Colonic mucosa (tissue), 4 donors: ENCODE data around the gene TTLL1. TPM values are rescaled to one million over a fixed set of nuclear protein-coding genes. Genes with fewer than 3 reads are reported as not detected.
"Not testable (repeated sequence)": the region's sequence is repeated elsewhere in the genome, so short reads cannot be mapped to it uniquely, and the experiment has no call there.

Experiments
- DNase-seq: peaks from one replicate; pipeline ENCODE4 v3.0.0-alpha.2; 2020
- H3K27ac ChIP-seq: fragments of 200-600 bp; one replicate; pipeline ENCODE4 v1.8.0; 2021
- H3K27me3 ChIP-seq: fragments of 200-600 bp; one replicate; pipeline ENCODE4 v1.8.0; 2021
- H3K36me3 ChIP-seq: fragments of 200-600 bp; one replicate; pipeline ENCODE4 v1.8.0; 2021
- H3K4me1 ChIP-seq: fragments of 200-600 bp; one replicate; pipeline ENCODE4 v1.8.0; 2021; ENCODE audit warnings: mild to moderate bottlenecking
- H3K4me3 ChIP-seq: fragments of 200-600 bp; one replicate; pipeline ENCODE4 v1.8.0; 2021
- H3K9ac ChIP-seq, 2 donors: one replicate each; pipeline ENCODE4 v1.7.0; 2013; ENCODE audit warnings: control low read depth in 2 of 2, low read depth in 2 of 2, low read length in 2 of 2
- H3K9me3 ChIP-seq: fragments of 200-600 bp; one replicate; pipeline ENCODE4 v1.8.0; 2021
- CTCF ChIP-seq: fragments of 200-600 bp; IDR thresholded peaks from one replicate; pipeline ENCODE4 v1.8.0; 2022; ENCODE audit warnings: antibody characterized with exemption, mild to moderate bottlenecking
- intact Hi-C: fragments of 100-400 bp; cut with DNase I; formaldehyde crosslinking; loops from one replicate; pipeline ENCODE4 v1.14.1; 2022
- total RNA-seq, 2 donors: library from RNA; stranded (reverse); fragmentation: NEBNext Ultra II Directional in 1 of 2; extraction: Animal tissue kit (Norgen Biotek cat#: 25700) in 1 of 2; gene quantifications; one replicate each; pipeline ENCODE4 v1.2.1, GENCODE V29; 2021
- donor health status: healthy.
- donor health status: DM: no; HTN: no; CAD: no.
- donor health status: DM: no; HTN: no; CAD: no.

The TTLL1 gene
- total RNA-seq, 2 donors from 2014 or later = 1.9 to 3.3 TPM

- no peak for DNase-seq
- intact Hi-C loops = no loop called here
- Histone ChIP-seq H3K4me3 (no peak overlapping the region), H3K9me3 (no peaks in the 10 kb centered on the region), H3K4me1 (peaks cover 47% of the 10 kb centered on the region), H3K36me3 (no peaks in the 10 kb centered on the region), H3K9ac (no peak overlapping the region), H3K27me3 (no peaks in the 10 kb centered on the region), H3K27ac (no peak overlapping the region)
- TF ChIP-seq CTCF = no peak
Measured at GRCh38 chr22:43000441-43001175, 88.6 kb downstream of the TTLL1 start.

- no peak overlapping the region for H3K27ac ChIP-seq
- no peak overlapping the region for H3K4me3 ChIP-seq
- H3K36me3 ChIP-seq = no peaks in the 10 kb centered on the region
- DNase-seq = no peak
- H3K4me1 ChIP-seq = peaks cover 39% of the 10 kb centered on the region
- no peaks in the 10 kb centered on the region for H3K27me3 ChIP-seq
- no peaks in the 10 kb centered on the region for H3K9me3 ChIP-seq
- no peak for TF ChIP-seq CTCF
- H3K9ac ChIP-seq = no peak overlapping the region
- intact Hi-C loops = no loop called here
Measured at GRCh38 chr22:42997582-42998090, 91.6 kb downstream of the TTLL1 start.

GRCh38 chr22:42996646-42997365 lies 92.4 kb downstream of the TTLL1 start:
- Histone ChIP-seq H3K4me3 (no peak overlapping the region), H3K9ac (peak overlapping the region in 1 of 2 donors; percentile 28), H3K9me3 (no peaks in the 10 kb centered on the region), H3K4me1 (peaks cover 37% of the 10 kb centered on the region), H3K27ac (peak overlapping the region; percentile 90), H3K36me3 (no peaks in the 10 kb centered on the region), H3K27me3 (no peaks in the 10 kb centered on the region)
- intact Hi-C loops = no loop called here
- DNase-seq = no peak
- no peak for TF ChIP-seq CTCF

GRCh38 chr22:42995654-42996053 lies 93.5 kb downstream of the TTLL1 start:
- H3K27me3 ChIP-seq, H3K9me3 ChIP-seq, intact Hi-C loops, H3K36me3 ChIP-seq, DNase-seq, H3K4me3 ChIP-seq: not testable (repeated sequence)
- Histone ChIP-seq H3K4me1 (peaks cover 30% of the 10 kb centered on the region), H3K9ac (peak overlapping the region; percentile 16 to 85), H3K27ac (peak overlapping the region; percentile 90)

GRCh38 chr22:42994917-42995562 lies 94.2 kb downstream of the TTLL1 start:
- no peak for TF ChIP-seq CTCF
- DNase-seq = peak; percentile 76
- Histone ChIP-seq H3K27ac (peak overlapping the region; percentile 90), H3K27me3 (no peaks in the 10 kb centered on the region), H3K36me3 (no peaks in the 10 kb centered on the region), H3K9me3 (no peaks in the 10 kb centered on the region), H3K9ac (peak overlapping the region; percentile 73 to 85), H3K4me3 (peak overlapping the region; percentile 12), H3K4me1 (peaks cover 35% of the 10 kb centered on the region)
- intact Hi-C loops = no loop called here
